Upper lobe of right lung (tissue), 1 donor: ENCODE data around the gene SNRNP200. TPM values are rescaled to one million over a fixed set of nuclear protein-coding genes. Genes with fewer than 3 reads are reported as not detected.

Experiments
- ATAC-seq: fragments of 200-7000 bp; cut with Tn5 transposase; one replicate; pipeline ENCODE4 v1.9.1; 2020; ENCODE audit warnings: mild to moderate bottlenecking, moderate library complexity
- DNase-seq: peaks from one replicate; pipeline ENCODE4 v3.0.0-alpha.2; 2020
- H3K27ac ChIP-seq: fragments of 200-600 bp; one replicate; pipeline ENCODE4 v1.8.0; 2022
- H3K27me3 ChIP-seq: fragments of 200-600 bp; one replicate; pipeline ENCODE4 v1.8.0; 2022; ENCODE audit warnings: mild to moderate bottlenecking
- H3K36me3 ChIP-seq: fragments of 200-600 bp; one replicate; pipeline ENCODE4 v1.8.0; 2022
- H3K4me1 ChIP-seq: fragments of 200-600 bp; one replicate; pipeline ENCODE4 v1.8.0; 2022
- H3K4me3 ChIP-seq: fragments of 200-600 bp; one replicate; pipeline ENCODE4 v1.8.0; 2022; ENCODE audit warnings: mild to moderate bottlenecking
- H3K9me3 ChIP-seq: fragments of 200-600 bp; one replicate; pipeline ENCODE4 v1.8.0; 2022
- CTCF ChIP-seq: fragments of 200-600 bp; IDR thresholded peaks from one replicate; pipeline ENCODE4 v1.8.0; 2022; ENCODE audit warnings: antibody characterized with exemption
- intact Hi-C: fragments of 100-400 bp; cut with DNase I; formaldehyde crosslinking; loops from one replicate; pipeline ENCODE4 v1.11.0; 2022
- total RNA-seq: library from RNA; stranded (reverse); fragmentation: NEBNext Ultra II Directional; extraction: Animal tissue kit (Norgen Biotek cat#: 25700); gene quantifications from one replicate; pipeline ENCODE4 v1.2.1, GENCODE V29; 2021
- donor health status: DM: no; HTN: yes; CAD: no; lungs with severe emphysema.

SNRNP200 gene
- total RNA-seq, 1 donor from 2014 or later: 91.2 TPM

DNA sequence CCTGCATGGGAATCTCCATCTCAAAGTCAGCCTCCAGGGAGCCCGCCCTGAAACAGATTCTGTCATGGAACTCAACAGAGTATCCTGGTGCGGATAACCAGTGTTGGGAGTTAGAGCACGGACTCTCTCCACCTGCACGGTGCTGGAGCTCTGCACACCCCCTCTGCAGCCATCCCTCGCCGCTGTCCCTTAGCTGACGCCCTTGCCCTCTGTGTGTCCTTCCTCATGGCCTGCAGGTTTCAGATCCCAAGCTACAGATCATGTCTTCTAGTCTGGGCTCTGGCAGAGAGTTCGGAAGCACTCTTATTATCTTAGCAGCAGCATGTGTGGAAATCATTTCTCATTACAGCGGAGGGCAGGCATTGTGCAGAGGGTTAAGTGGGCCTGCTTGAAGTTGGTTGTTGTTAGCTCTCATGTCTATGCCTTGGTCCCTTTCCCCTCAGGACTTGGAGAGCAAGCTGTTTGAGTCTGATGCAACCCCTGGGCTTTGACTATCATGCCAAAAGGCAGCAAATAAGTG, 65.5 kb downstream of the SNRNP200 start:
- Histone ChIP-seq H3K4me1 (peaks cover 9% of the 10 kb centered on the region), H3K27ac (no peak overlapping the region), H3K36me3 (no peaks in the 10 kb centered on the region)

DNA sequence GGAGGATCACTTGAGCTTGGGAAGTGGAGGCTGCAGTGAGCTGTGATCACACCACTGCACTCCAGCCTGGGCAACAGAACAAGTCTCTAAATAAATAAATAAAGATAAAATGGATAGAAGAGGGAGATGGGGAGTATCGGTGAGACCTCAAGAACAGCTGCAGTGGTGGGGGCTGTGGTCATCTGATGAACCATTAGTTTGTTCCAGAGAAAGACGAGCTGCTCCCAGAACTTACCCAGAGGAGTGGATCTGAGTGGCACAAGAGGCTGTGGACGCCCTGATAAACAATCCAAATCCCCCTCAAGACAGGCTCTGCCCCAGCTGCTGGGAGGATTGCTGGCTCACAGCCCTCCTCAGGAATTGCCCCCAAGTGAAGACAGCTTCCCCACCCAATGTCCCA, 66.3 kb downstream of the SNRNP200 start:
- DNase-seq (no peak), ATAC-seq (no peak)
- H3K27me3 ChIP-seq: no peaks in the 10 kb centered on the region
- H3K27ac ChIP-seq: no peak overlapping the region
- H3K4me1 ChIP-seq: peaks cover 9% of the 10 kb centered on the region
- no peak overlapping the region for H3K4me3 ChIP-seq
- no peak for TF ChIP-seq CTCF
- intact Hi-C loops: no loop called here
- no peaks in the 10 kb centered on the region for H3K36me3 ChIP-seq
- H3K9me3 ChIP-seq: no peaks in the 10 kb centered on the region

More for the DNA sequence above, 65.5 kb downstream of the SNRNP200 start:
- no peaks in the 10 kb centered on the region for H3K9me3 ChIP-seq
- ATAC-seq: no peak
- DNase-seq: no peak
- no peak for TF ChIP-seq CTCF
- intact Hi-C loops: no loop called here
- H3K27me3 ChIP-seq: no peaks in the 10 kb centered on the region
- no peak overlapping the region for H3K4me3 ChIP-seq

GRCh38 chr2:96238266-96238665, 67.1 kb downstream of the SNRNP200 start:
- Histone ChIP-seq H3K9me3 (no peaks in the 10 kb centered on the region), H3K4me3 (no peak overlapping the region), H3K27me3 (no peaks in the 10 kb centered on the region), H3K27ac (no peak overlapping the region), H3K36me3 (no peaks in the 10 kb centered on the region), H3K4me1 (peaks cover 9% of the 10 kb centered on the region)
- DNase-seq (no peak), ATAC-seq (no peak)
- no peak for TF ChIP-seq CTCF
- intact Hi-C loops: no loop called here

GRCh38 chr2:96236882-96237281, 68.5 kb downstream of the SNRNP200 start:
- H3K9me3 ChIP-seq: no peaks in the 10 kb centered on the region
- no peak for TF ChIP-seq CTCF
- no peaks in the 10 kb centered on the region for H3K36me3 ChIP-seq
- DNase-seq (no peak), ATAC-seq (no peak)
- no peak overlapping the region for H3K27ac ChIP-seq
- H3K4me1 ChIP-seq: peaks cover 5% of the 10 kb centered on the region
- intact Hi-C loops: no loop called here
- H3K27me3 ChIP-seq: no peaks in the 10 kb centered on the region
- no peak overlapping the region for H3K4me3 ChIP-seq

DNA sequence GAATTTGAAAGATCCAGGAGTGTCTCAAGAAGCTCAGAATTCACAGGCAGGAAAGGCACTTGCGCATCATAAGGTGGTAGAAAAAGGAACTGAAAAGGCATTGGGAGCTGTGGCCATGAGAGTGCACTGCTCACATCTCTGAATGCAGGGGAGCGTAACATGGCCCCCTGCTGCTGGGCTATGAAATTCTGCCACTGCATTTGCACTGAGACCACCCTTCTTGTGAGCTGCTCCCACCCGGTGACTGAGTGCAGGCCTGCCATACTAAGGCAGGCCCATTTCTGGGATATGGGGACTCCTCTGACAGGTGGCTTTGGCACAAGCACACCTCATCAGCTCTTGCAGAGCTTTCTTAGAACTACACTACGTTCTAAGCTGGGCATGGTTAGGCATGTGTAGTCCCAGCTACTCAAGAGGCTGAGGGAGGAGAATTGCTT, 71.4 kb downstream of the SNRNP200 start:
- ATAC-seq: peak; percentile 53
- no peak for DNase-seq
- Histone ChIP-seq H3K36me3 (no peaks in the 10 kb centered on the region), H3K27me3 (no peaks in the 10 kb centered on the region), H3K27ac (no peak overlapping the region), H3K4me1 (no peaks in the 10 kb centered on the region), H3K9me3 (no peaks in the 10 kb centered on the region), H3K4me3 (no peak overlapping the region)
- no peak for TF ChIP-seq CTCF
- intact Hi-C loops: no loop called here

DNA sequence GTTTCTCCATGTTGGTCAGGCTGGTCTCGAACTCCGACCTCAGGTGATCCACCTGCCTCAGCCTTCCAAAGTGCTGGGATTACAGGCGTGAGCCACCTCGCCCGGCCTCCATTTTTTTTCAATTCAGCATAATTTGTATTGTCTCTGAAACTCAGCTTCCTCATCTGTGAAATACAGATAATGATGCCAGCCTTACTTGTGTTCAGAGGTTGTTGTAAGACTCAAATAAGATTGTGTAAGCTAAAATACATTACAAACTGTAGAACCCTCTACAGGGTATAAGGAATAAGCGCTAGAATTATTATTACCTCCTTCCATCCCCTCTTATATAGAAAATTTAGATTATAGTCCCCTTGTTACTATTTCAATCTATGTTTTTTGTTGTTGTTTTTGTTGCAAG, 71.9 kb downstream of the SNRNP200 start:
- Histone ChIP-seq H3K4me1 (no peaks in the 10 kb centered on the region), H3K27ac (no peak overlapping the region), H3K9me3 (no peaks in the 10 kb centered on the region), H3K4me3 (no peak overlapping the region), H3K27me3 (no peaks in the 10 kb centered on the region), H3K36me3 (no peaks in the 10 kb centered on the region)
- intact Hi-C loops: no loop called here
- DNase-seq (no peak), ATAC-seq (no peak)
- no peak for TF ChIP-seq CTCF
